Fibroblast of peridontal ligament (primary cell): ENCODE data around the gene SFTPA1.
"Not testable (repeated sequence)": the region's sequence is repeated elsewhere in the genome, so short reads cannot be mapped to it uniquely, and the experiment has no call there.

Experiments
- DNase-seq: peaks from one replicate; pipeline ENCODE4 v3.0.0-alpha.2; 2010; ENCODE audit errors: extremely low read depth

The SFTPA1 gene

GRCh38 chr10:79611193-79611976 is 646 bp downstream of the SFTPA1 start:
- DNase-seq, result not testable (repeated sequence)

GRCh38 chr10:79615577-79615976 is 4.8 kb downstream of the SFTPA1 start:
- no peak for DNase-seq

GRCh38 chr10:79616164-79616563 is 5.4 kb downstream of the SFTPA1 start:
- DNase-seq, result no peak

- not testable (repeated sequence) for DNase-seq
These were observed 12.9 kb downstream of the SFTPA1 start for GRCh38 chr10:79623663-79624062.

GRCh38 chr10:79627075-79627474 is 16.3 kb downstream of the SFTPA1 start:
- DNase-seq, result no peak

- DNase-seq, result no peak
These were observed 17.3 kb downstream of the SFTPA1 start for GRCh38 chr10:79628083-79628482.

GRCh38 chr10:79628988-79629954 is 18.5 kb downstream of the SFTPA1 start:
- no peak for DNase-seq

GRCh38 chr10:79629955-79630327 is 19.2 kb downstream of the SFTPA1 start:
- DNase-seq, result no peak

GRCh38 chr10:79636654-79637199 is 26.0 kb downstream of the SFTPA1 start:
- not testable (repeated sequence) for DNase-seq

GRCh38 chr10:79638318-79638717 is 27.6 kb downstream of the SFTPA1 start:
- no peak for DNase-seq

- DNase-seq, result not testable (repeated sequence)
These were observed 42.0 kb downstream of the SFTPA1 start for GRCh38 chr10:79652695-79653094.

- DNase-seq, result not testable (repeated sequence)
These were observed 52.5 kb downstream of the SFTPA1 start for GRCh38 chr10:79663287-79663686.

- DNase-seq, result not testable (repeated sequence)
These were observed 53.9 kb downstream of the SFTPA1 start for GRCh38 chr10:79664686-79665085.
